K562 (cell line): Measurements from ENCODE around the gene POLA1. TPM values are rescaled to one million over a fixed set of nuclear protein-coding genes. Genes with fewer than 3 reads are reported as not detected.

Experiments
- ATF3 ChIP-seq, 2 experiments: fragments of 450-650 bp in 1 of 2; sonication (generic) in 1 of 2; formaldehyde crosslinking in 1 of 2; IDR thresholded peaks in 1 of 2; conservative IDR thresholded peaks in 1 of 2; 2 replicates each; pipeline versions ENCODE4 v1.6.1 to v1.8.1; 2016 to 2023; ENCODE audit warnings: mild to moderate bottlenecking in 2 of 2, moderate library complexity in 2 of 2, inconsistent platforms in 1 of 2, missing genetic modification reagents in 1 of 2
- E2F8 ChIP-seq: fragments of 450-650 bp; IDR thresholded peaks from 2 replicates; pipeline ENCODE4 v1.7.1; 2018; ENCODE audit warnings: mild to moderate bottlenecking, low read depth; ENCODE audit not compliant: partially characterized antibody
- EGR1 ChIP-seq: fragments of 450-650 bp; conservative IDR thresholded peaks from 2 replicates; pipeline ENCODE4 v1.6.1; 2017; ENCODE audit warnings: mild to moderate bottlenecking
- ILK ChIP-seq: fragments of 450-650 bp; IDR thresholded peaks from 2 replicates; pipeline ENCODE4 v1.6.1; 2016; ENCODE audit warnings: missing genetic modification characterization, low read depth, mild to moderate bottlenecking, missing compliant biosample characterization, moderate library complexity, borderline replicate concordance
- MEF2D ChIP-seq: conservative IDR thresholded peaks from 2 replicates; pipeline ENCODE4 v1.6.1; 2016; ENCODE audit warnings: low read depth, missing genetic modification characterization, missing compliant biosample characterization
- MTF1 ChIP-seq: fragments of 250-450 bp; sonication (Bioruptor Pico); IDR thresholded peaks from 2 replicates; pipeline ENCODE4 v1.9.0; 2021; ENCODE audit warnings: moderate library complexity, mild to moderate bottlenecking, inconsistent platforms, borderline replicate concordance
- PCBP2 ChIP-seq: fragments of 200-400 bp; formaldehyde crosslinking; IDR thresholded peaks from 2 replicates; pipeline ENCODE4 v1.6.1; 2018; ENCODE audit warnings: low read length, low read depth, mild to moderate bottlenecking, moderate library complexity; ENCODE audit not compliant: poor library complexity, severe bottlenecking
- PHF21A ChIP-seq: fragments of 450-650 bp; IDR thresholded peaks from 2 replicates; pipeline ENCODE4 v1.6.1; 2017; ENCODE audit warnings: low read depth, borderline replicate concordance
- SFPQ ChIP-seq: fragments of 200-400 bp; formaldehyde crosslinking; IDR thresholded peaks from 2 replicates; pipeline ENCODE4 v1.6.1; 2017; ENCODE audit warnings: mild to moderate bottlenecking, low read depth, low read length, moderate library complexity
- SRF ChIP-seq, 2 experiments: fragments of 250-450, 450-650 bp in 1 of 2; sonication (Bioruptor Pico) in 1 of 2; sonication (generic) in 1 of 2; formaldehyde crosslinking; IDR thresholded peaks; 2 replicates each; pipeline versions ENCODE4 v1.5.0 to v1.5.1; 2020 to 2022; ENCODE audit warnings: mild to moderate bottlenecking in 1 of 2, missing genetic modification reagents in 1 of 2
- ZNF644 ChIP-seq: fragments of 200-800 bp; sonication (Bioruptor generic); IDR thresholded peaks from 2 replicates; pipeline ENCODE4 v1.6.1; 2016; ENCODE audit warnings: low read depth, missing genetic modification characterization, missing compliant biosample characterization
- polyA plus RNA-seq, 8 experiments: library from polyadenylated mRNA; depleted of rRNA in 4 of 8; stranded (reverse) in 5 of 8; unstranded in 3 of 8; fragments of >200 nt; fragmentation: Nextera tagmentation in 2 of 8; fragmentation: Illumina TruSeq in 1 of 8; extraction: Ambion mirVana in 2 of 8; extraction: Trizol in 1 of 8; gene quantifications; 2 replicates each; pipeline versions ENCODE4 v1.2.1 to v1.2.3, GENCODE V29; 2011 to 2014; ENCODE audit warnings: inconsistent platforms in 1 of 8, missing spikeins in 1 of 8
- total RNA-seq, 7 experiments: library from RNA; depleted of rRNA in 6 of 7; stranded (reverse); fragments of >200 nt in 6 of 7; fragmentation: Illumina TruSeq in 2 of 7; extraction: Trizol in 2 of 7; gene quantifications; 2 replicates each; pipeline versions ENCODE4 v1.2.1 to v1.2.3, GENCODE V29; 2011 to 2021; ENCODE audit warnings: low replicate concordance in 1 of 7
- TF ChIP-seq, protein P1 (sequence below): fragments of 250-450 bp; sonication (Bioruptor Pico); IDR thresholded peaks from 2 replicates; pipeline ENCODE4 v1.4.0; 2020
- TF ChIP-seq, protein P2 (sequence below), 2 experiments: fragments of 450-650 bp; conservative IDR thresholded peaks; 2 replicates each; pipeline ENCODE4 v1.6.1; 2017; ENCODE audit warnings: mild to moderate bottlenecking in 2 of 2, moderate library complexity in 2 of 2

The POLA1 gene
- total and polyA plus RNA-seq, 9 of the 15 experiments (the other 6 are each of a cell fraction or from before 2014, with no cell fraction given) = 8.6 to 48.4 (median 27.4) TPM

DNA sequence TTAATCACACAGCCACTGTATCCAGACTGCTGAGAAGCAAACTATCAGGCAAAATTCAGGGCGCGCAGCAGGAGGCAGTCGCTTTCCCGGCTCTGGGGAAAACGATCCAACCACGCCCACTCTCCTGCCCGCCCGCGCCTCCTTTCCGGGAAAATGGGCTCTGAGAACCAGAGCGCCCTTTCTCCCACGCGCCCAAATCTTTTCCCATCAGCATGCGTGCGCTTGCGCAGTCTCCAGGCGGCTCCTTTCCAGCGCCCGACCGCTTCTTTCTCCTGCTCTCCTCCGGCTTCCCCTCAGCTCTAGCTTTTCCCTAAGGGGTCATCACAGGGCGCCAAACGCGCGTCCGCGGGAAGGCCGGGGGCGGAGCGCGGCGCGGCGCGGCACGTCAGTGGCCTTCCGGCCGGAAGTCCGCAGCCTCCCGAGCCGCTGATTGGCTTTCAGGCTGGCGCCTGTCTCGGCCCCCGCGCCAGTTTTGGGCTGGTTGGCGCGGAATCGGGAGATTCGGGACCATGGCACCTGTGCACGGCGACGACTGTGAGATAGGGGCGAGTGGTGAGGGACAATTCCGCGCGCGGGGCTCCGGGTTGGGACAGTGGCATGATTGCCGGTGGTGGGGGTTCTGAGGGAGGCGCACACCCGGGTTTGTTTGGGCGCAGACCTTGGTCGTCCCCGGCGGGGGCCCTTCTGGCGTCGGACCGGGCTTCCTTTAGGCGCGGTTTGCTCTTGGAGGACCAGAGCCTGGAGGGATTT lies at the start of gene POLA1 (continued):
- peak; percentile 97 for TF ChIP-seq E2F8
- TF ChIP-seq, protein P1, sequence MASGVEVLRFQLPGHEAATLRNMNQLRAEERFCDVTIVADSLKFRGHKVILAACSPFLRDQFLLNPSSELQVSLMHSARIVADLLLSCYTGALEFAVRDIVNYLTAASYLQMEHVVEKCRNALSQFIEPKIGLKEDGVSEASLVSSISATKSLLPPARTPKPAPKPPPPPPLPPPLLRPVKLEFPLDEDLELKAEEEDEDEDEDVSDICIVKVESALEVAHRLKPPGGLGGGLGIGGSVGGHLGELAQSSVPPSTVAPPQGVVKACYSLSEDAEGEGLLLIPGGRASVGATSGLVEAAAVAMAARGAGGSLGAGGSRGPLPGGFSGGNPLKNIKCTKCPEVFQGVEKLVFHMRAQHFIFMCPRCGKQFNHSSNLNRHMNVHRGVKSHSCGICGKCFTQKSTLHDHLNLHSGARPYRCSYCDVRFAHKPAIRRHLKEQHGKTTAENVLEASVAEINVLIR = peak; percentile 90
- no peak for TF ChIP-seq SFPQ
- no peak for TF ChIP-seq PCBP2
- TF ChIP-seq, protein P2, sequence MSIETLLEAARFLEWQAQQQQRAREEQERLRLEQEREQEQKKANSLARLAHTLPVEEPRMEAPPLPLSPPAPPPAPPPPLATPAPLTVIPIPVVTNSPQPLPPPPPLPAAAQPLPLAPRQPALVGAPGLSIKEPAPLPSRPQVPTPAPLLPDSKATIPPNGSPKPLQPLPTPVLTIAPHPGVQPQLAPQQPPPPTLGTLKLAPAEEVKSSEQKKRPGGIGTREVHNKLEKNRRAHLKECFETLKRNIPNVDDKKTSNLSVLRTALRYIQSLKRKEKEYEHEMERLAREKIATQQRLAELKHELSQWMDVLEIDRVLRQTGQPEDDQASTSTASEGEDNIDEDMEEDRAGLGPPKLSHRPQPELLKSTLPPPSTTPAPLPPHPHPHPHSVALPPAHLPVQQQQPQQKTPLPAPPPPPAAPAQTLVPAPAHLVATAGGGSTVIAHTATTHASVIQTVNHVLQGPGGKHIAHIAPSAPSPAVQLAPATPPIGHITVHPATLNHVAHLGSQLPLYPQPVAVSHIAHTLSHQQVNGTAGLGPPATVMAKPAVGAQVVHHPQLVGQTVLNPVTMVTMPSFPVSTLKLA (conservative IDR thresholded peaks at IDR 0.05) = peak; percentile 78 to 91
- TF ChIP-seq PHF21A = 0 out of 2 replicates have a peak, but pooled peaks have one; percentile 7
- TF ChIP-seq SRF (CRISPR knock-in tag; IDR thresholded peaks at IDR 0.05) = peak in 1 of 2 experiments; percentile 10; a peak in 1 of 4 replicates
- no peak for TF ChIP-seq MEF2D (tag)
- peak; percentile 95 for TF ChIP-seq EGR1
- TF ChIP-seq MTF1 = no peak
- TF ChIP-seq ATF3 (IDR thresholded peaks at IDR 0.05) = no peak
- TF ChIP-seq ATF3 (CRISPR knock-in tag; conservative IDR thresholded peaks at IDR 0.05) = peak; percentile 73
- TF ChIP-seq ZNF644 = no peak
- TF ChIP-seq ILK (tag) = no peak
